ENCODE results near the gene CSAD.
"Not testable (repeated sequence)": the region's sequence is repeated elsewhere in the genome, so short reads cannot be mapped to it uniquely, and the experiment has no call there.

Gene CSAD

GRCh38 chr12:53128780-53129569 lies 51.8 kb downstream of the CSAD start:
- no peak for DNase-seq

GRCh38 chr12:53127169-53127568 lies 53.6 kb downstream of the CSAD start:
- no peak for DNase-seq

- DNase-seq, result no peak
These were observed 56.4 kb downstream of the CSAD start for GRCh38 chr12:53124352-53124723.

GRCh38 chr12:53123578-53124351 lies 57.0 kb downstream of the CSAD start:
- DNase-seq, result no peak

GRCh38 chr12:53122961-53123468 lies 57.7 kb downstream of the CSAD start:
- DNase-seq, result no peak

GRCh38 chr12:53120685-53121525 lies 59.8 kb downstream of the CSAD start:
- DNase-seq, result no peak

GRCh38 chr12:53118751-53119300 lies 61.9 kb downstream of the CSAD start:
- no peak for DNase-seq

- DNase-seq, result no peak
These were observed 64.7 kb downstream of the CSAD start for GRCh38 chr12:53115891-53116648.

GRCh38 chr12:53115112-53115890 lies 65.4 kb downstream of the CSAD start:
- DNase-seq, result no peak

GRCh38 chr12:53113951-53114350 lies 66.8 kb downstream of the CSAD start:
- no peak for DNase-seq

- DNase-seq, result no peak
These were observed 67.5 kb downstream of the CSAD start for GRCh38 chr12:53113136-53113705.

- DNase-seq, result not testable (repeated sequence)
These were observed 68.3 kb downstream of the CSAD start for GRCh38 chr12:53112431-53112830.
